Activated naive CD4-positive, alpha-beta T cell treated with Interleukin-2 at 50 U/mL for 16 hours (primary cell): Measurements from ENCODE around the gene CASTOR1.

Source experiments
- DNase-seq: peaks from one replicate; pipeline ENCODE4 v3.0.0-alpha.2; 2020

The CASTOR1 gene

DNA sequence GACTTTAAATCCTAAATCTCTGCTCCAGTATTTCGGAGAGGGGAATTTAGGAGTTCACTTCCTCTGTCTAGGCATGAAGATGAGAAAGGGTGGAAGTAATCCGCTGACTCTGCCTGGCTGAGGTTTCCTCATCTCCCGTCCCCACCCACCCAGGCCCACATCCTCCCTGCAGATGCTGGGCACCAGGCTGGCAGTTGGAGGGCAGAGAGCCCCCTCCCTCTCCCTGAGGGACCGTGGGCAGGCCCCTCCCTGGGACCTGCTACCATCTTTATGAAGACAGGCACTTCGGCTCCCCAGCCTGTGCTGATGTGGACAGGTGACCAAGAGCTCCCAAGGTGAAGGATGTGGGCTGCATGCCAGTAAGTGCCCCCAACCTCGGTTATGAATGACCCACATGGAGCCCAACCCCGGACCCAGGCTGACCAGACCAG, 6.7 kb downstream of the CASTOR1 start:
- no peak for DNase-seq

DNA sequence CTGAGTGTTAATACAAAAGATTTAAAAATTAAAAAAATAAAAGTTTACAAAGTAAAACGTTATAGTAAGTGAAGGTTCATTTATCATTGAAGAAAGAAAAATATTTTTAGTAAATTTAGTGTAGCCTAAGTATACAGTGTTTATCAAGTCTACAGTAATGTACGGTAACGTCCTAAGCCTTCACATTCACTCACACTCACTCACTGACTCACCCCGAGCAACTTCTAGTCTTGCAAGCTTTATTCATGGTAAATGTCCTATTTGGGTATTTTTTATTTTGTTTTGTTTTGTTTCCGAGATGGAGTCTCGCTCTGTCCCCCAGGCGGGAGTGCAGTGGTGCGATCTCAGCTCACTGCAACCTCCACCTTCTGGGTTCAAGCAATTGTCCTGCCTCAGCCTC, 8.8 kb downstream of the CASTOR1 start:
- no peak for DNase-seq

DNA sequence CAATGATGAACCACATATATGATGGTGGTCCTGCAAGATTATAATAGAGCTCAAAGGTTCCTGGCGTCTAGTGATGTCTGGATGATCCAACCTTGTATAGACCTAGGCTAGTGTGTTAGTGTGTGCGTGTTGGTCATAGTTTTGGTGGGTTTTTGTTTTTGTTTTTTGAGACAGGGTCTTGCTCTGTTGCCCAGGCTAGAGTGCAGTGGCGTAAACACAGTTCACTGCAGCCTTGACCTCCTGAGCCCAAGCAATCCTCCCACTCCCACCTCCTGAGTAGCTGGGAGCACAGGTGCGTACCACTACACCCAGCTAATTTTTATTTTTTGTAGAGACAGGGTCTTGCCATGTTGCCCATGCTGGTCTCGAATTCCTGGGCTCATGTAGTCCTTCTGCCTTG, 9.4 kb downstream of the CASTOR1 start:
- DNase-seq, result no peak

DNA sequence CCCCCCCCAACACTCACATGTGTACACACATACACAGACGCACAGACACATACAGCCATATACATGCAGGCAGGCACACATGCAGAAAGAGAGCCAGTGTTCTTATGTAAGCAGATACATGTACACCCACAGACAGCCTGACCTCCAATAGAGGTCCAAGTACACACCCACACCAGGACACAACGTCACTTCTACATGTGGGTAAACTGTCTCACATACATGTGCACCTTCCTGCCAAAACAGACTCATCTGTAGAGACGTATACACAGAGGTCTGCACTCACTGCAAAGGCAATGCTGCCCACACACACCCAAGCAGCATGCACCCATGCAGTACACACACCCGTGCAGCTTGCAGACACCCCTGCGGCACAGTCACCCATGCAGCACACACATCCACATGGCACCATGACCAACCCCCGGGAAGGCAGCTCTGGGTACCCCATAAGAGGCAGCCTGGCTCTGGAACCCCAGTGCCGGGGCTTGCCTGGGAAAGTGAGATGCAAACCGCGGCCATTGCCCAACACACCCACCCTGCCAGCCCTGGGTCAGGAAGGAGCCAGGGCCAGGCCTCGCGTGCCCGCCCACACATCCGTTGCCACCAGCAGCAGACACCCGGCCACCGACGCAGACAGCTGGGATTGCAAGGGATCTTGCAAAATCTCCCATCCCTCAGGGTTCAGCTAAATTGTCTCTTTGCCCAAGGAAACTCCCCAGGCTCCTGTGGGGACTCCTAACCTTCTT, 10.1 kb downstream of the CASTOR1 start:
- no peak for DNase-seq

DNA sequence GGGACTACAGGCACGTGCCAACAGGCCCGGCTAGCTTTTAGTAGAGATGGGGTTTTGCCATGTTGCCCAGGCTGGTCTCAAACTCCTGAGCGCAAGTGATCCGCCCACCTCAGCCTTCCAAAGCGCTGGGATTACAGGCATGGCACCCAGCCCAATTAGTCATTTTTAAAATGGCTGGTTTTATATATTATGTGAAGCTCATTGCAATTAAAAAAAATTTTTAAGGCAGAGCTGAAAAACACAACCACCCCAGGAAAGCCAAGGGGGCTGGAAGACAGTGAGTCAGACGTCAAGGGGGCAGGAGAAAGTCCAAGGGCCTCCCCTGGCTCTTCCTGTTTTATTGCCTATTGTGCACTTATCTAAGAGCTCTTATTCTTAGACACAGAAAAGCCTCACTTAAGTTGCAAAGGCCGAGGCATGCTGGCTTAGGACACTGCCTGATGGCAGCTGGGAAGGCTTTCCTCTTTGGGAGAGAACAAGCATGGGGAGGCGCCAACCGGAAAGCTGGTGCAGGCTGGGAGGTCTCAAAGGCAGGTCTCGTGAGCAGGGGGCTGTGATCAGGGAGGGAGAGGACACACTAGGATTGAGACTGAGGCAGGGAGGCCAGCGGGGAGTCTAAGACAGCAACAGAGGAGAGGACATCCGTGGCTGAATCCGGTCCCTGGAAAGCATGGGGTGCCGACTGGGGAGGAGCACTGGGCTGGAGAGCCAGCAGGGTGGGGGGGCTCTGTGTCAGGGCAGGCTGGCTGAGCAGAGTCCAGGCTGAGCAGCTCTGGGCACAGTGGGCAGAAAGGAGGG, 11.6 kb downstream of the CASTOR1 start:
- DNase-seq, result no peak

DNA sequence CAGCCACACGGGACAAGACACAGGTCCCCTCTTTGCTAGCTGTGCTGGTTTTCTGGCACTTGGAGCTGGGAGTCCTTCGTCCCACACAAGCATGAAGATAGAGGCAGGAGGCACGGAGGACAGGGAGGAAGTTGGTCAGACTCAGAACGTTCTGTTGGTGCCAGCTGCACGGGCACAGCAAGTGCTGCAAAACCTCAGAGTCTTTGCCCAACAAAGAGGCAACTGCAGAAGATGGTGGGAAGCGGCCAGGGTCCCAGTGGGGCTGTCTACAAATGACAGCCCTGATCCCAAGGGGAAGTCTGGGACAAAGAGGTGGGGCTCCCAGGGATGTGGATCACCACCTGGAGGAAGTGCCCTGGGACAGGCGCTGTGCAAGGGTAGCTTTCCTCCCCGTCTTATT, 13.3 kb downstream of the CASTOR1 start:
- no peak for DNase-seq

DNA sequence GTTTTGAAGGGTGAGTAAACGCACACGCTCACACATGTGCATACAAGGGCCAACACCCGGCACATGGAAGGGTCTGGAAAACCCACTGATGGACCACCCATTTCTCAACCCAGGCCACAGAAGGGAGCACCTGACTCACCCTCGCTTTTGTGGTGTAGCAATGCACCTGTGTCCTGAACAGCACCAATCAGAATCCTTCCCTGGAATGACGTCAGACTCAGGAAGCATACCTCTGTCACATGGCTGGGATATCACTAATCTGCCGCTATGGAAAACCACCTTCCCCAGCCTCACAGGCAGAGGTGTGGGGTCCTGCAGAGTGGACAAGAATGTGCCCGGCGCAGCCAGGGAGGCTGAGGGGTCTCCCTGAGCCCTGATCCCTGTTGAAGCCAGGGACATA, 13.7 kb downstream of the CASTOR1 start:
- DNase-seq, result no peak

DNA sequence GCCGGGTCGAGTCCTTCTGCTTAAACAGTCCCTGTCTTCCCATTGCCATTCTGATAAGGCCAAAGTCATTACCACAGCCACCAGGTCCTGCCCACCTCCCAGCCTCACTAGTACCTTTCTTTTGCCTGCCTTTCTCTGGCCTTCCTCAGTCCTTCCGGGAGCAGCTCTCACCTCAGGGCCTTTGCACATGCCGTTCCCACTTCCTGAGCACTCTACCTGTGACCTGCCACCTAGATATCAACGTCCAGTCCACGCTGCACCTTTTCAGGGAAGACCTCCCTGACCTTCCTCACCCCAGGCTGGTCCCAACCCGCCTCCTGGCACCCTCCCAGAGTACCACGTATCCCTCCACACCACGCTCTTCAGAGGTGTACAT, 14.9 kb downstream of the CASTOR1 start:
- no peak for DNase-seq

DNA sequence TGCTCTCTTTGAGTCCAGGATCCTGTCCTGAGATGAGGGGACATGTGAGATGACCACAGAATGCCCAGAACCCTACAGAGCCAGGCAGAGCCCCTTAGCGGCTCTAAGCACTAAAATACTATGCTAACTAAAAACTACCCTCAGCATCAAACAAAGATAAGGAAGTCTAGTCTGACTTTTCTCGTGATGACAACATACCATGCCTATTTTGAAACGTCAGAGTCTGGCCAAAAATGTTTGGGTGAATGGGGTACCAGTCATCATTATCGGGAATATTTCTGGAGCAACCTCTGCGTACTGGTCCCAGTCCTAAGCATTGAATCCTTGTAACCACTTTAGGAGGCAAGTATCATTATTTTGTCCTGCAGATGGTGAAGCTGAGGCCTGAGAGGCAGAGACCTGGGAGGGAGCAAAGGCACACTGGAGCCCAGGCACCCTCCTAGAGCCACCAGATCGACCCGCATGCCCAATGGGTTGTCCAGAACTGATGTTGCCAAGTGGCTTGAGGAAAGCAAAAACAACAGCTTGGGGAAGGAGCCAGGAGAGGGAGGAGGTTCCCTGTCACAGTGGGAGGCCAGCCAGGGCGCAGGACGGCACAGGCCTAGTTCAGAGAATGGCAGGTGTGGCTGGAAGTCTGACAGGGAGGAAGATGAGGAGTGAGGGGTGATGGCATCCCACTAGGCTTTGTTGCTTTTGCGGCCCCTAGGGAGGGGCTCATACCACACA, 15.4 kb downstream of the CASTOR1 start:
- no peak for DNase-seq

DNA sequence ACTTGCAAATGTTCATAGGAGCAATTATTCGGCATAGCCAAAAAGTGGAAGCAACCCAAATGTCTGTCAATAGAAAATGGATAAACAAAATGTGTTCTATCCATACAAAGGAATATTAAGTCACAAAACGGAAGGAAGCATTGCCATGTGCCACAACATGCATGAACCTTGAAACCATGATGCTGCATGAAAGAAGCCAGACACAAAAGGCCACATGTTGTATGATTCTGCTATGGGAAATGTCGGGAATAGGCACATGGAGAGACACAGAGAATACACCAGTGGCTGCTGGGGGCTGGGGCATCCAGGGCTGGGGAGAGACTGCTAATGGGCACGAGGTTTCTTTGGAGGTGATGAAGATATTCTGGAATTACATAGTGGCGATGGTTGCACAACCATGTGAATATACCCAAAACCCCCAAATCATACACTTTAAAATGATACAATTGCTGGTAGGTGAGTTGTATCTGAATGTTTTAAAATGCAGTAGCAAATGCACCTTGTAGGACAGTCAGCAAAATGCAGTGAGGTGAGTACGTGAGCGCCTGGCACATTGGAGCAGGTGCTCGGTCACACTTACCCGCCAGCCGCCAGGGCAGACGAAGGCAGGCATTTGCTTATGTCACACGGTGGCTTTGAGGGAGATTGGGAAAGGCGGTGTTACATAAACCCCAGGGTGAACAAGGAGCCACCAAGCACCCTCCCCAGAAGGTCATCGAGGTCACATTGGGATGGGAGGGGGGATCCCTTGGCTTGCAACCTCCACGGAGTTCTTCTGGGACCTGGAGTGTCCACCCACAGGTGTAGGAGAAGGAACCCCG, 16.3 kb downstream of the CASTOR1 start:
- no peak for DNase-seq

DNA sequence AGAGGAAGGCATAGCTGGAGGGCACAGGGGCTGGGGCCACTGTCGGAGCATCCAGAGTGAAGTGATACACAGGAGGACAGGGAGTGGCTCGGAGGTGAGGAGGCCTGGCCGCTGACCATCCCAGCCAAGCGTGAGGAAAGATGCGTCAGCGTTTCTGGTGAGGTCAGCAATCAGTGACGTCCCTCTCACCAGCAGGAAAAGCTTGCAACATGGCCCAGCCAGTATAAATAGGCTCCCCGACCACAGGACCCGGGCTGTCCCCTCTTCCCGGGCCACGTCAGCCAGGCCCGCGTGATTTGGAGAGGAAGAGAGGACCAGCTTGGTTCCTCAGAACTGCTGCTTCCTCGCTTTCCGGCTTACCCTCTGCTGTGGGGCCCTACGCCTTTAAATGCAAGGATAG, 18.5 kb downstream of the CASTOR1 start:
- DNase-seq, result no peak

DNA sequence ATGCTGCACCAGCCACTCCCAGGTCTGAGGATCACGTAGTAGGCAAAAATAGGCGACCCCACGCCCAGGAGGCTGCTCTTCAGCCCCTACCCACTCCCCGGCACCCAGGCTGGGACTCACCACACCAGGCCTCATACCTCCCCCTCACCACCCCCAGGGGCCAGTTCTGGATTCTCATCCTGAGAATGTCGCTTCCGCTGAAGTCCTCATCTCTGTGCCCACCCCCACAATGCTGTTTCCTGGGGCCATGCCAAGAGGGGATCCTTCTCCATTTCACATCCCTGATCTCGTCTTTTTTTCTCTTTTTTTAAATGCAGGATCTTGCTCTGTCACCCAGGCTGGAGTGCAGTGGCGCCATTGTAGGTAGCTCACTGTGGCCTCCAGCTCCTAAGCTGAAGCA, 21.0 kb downstream of the CASTOR1 start:
- DNase-seq, result no peak

DNA sequence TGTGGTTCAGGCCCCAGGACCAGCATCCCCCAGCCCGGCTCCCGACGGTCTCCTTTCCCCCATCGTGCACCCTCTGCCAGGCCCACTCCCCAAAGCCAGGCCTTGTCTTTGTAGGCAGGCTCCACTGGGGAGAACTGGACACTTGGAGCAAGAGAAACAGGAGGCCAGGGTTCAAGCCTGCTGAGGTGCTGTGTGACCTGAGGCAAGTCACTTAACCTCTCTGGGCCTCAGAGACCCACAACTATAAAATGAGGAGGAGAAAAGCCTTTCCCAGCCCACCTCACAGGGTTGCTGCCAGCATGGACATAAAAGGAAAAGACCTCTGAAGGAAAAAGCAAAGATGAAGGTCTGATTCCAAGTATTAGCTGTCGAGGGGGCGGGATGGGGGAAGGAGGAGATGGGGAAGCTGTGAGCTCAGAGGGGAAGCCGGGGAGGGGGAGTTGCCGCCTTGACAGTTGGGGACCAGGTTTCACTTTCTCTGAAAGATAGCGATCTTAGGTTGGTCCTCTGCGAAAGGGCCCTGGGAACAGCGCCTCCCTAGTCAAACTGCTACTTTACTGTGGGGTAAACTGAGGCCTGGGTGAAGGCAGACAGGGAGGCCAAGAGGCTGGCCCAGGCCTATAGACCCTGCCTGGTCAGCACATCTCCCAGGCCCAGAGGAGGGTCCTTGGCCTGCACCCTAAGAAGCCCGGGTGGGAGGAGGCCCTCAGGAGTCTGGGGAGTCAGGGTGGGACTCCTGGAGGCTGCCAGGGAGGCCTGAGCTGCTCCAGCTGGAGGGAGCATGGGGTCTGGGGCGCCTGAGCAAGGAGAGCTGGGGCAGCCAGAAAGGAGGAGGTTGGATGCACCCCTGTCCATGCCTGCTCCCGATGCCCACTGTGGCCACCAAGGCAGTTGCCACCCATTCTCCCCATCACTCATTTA, 21.7 kb downstream of the CASTOR1 start:
- peak; percentile 53 for DNase-seq

DNA sequence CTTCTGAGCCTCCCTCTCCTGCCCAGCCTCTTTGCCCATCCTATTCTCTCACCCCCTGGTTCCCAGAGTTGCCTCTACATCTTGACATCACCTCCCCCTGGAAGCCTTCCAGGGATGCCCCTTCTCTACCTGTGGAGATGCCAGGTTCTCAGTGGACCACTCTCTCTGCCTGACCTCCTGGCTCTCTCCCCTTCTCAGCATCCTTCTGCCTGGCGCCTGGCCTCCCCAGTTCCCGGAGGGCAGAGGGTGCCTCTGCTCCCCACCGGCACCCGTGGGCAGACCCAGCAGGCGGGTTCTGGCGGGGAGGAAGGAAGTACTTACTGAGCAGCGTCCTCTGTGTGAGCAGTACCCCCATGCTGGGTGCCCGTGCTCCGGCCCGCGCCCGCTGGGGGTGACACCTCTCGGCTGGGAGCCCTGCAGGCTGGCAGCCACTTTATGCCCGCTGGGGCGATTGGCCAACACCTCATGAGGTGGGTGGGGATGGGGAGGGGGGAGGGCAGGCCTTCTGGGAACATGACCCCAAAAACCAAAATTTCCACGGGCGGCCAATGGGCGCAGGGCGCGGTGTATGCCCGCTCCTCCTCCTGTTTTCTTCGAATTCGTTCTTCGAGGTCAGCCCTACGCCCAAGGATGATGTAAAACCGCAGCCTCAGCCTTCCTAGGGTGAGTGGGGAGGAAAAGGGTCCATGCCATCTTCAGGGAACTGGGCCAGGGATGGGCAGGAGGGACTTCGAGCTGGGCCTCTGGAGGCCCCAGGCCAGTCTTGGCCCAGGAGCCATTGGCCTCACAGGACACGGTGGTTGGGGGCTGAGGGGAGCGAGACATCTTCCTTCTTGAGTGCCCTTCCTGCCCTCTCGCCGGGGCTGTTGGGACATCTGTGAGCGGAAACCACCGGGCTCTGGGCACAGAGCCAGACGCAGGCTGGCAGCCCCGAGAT, 22.6 kb downstream of the CASTOR1 start, which contains the start of gene OSM:
Gene OSM, minus strand, starts transcription at position 407 of the 937 bp plus-strand sequence. Its CDS starts 52 bp downstream, at position 355.
- peak; percentile 68 for DNase-seq

DNA sequence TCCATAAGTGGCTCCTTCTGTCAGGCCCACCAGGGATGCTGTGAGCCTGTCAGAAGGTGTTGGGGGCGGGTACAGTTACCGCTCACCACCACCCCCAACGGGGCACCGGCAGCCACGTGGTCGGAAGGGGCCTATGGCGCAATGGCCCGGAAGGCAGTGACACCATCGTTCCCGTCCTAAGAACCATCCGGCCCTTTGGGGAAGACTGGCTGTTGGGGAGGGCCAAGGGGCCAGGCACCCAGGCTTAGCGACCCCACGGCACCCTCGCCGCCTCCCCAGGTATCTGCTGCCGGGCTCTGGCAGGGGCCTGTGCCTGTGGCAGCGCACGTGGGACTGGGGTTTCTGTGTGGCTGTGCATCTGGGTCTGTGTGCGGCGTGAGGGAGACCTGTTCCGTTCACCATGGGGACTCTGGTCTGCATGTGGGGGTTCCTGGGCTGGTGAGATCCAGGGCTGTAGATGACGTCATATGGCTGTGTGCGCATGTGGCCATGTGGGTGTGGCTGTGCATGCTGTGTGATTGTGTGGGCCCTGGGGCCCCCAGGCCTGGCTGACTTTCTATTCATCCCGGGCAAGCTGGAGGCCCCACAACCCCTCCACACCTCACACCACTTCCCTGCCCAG, 23.4 kb downstream of the CASTOR1 start:
- DNase-seq, result peak; percentile 88

DNA sequence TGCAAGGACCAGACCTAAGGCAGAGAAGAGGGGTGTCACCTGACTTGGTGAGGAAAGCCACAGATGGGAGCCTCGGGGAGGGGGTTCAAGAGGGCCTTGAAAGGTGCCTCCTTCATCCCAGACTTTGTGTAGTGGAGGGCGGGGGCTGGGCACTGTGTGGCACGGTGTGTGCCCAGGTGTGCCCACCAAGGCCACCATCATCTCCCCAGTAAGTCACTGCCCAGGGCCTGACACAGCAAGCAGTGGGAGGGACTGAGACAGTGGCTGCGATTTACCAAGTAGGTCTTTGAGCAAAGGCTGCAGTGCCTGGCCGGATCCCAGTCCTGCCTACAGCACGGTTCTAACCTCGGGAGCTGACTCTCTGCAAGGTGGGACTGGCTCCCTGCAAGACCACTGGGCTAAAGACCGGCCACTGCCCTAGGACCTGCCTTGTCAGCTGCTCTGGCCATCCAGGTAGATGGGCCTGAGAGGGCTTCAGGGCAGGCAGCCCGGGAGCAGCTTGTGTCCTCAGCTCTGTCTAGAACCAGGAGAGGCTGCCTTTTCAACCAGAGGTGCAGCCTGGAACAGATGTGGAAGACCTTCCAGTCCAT, 24.1 kb downstream of the CASTOR1 start:
- no peak for DNase-seq

DNA sequence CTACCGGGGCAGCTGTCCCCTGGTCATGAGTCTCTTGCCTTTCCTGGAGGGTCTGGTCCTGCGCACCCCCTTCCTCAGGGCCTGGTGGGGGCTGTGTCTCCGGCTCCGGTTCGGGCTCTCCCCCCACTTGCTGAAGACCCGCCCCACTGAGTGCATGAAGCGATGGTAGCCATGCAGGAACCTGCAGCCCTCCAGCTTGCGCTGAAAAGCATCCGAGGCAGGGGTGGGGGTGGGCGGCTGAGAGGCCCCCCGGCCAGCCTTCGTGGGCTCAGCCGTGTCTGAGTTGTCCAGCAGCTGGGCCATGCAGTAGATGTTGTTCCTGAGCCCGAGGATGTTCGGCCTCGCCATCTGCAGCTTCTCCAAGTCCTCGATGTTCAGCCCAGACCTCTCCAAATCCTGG, 25.4 kb downstream of the CASTOR1 start:
- DNase-seq, result no peak

DNA sequence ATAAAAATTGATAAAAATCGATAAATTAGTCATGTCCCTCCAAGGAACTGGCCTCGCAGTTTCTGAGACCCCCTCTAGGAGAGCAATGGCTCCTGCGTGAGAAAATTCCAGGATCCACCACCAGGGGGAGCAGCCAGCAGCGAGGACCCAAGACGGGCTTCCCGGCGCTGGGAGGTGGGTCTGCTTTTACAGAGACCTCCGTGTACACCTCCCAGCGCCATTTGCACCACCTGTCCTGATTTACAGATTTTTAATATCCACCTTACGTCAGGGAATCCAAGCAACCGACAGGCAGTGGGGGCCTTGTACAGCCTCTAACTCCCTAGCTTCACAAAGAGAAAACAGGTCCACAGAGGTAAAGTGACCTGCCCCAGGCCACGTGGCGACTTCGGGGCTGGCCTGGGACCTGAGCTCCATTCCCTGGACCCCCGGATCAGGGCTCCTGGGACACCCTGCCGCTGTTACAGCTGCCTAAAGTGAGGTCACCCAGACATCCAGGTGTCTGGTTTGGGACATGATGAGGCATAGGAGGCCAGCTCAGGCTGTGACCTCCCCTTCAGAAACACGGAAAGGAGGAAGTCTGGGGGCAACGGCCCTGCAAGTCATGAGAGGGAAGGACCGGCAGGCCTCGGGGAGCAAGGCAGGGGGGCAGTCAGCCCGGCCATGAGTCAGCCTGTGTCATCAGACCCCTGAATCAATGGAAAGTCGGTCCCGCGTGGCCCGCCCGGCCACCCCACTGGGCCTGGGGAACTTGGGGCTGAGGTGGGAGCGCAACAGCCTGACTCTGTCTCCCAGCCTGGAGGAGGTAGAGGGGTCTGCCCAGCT, 26.2 kb downstream of the CASTOR1 start:
- peak; percentile 83 for DNase-seq

DNA sequence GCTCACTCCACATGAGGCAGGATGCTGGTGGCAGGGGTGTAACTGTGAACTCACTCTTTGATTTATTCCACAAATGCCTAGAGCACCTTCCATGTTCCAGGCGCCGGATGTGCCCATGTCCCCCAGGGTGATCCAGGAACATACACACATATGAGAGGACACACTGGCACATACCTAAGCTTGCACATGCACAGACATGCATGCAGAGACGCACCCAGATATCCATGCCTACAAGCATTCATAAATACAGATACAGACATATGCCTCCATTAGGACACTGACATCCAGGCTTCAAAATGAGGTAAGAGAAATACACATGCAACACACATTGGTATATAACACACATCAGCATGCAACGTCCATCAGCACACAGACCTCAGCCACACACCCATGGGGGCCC, 27.2 kb downstream of the CASTOR1 start:
- no peak for DNase-seq
